Ecto neural progenitor cell (in vitro differentiated cells): Measurements from ENCODE around the gene ANKRD29.
"Not testable (repeated sequence)": the region's sequence is repeated elsewhere in the genome, so short reads cannot be mapped to it uniquely, and the experiment has no call there.

Source experiments
- DNase-seq: peaks from one replicate; pipeline ENCODE4 v3.0.0-alpha.2; 2018; ENCODE audit warnings: low spot score

The ANKRD29 gene

DNA sequence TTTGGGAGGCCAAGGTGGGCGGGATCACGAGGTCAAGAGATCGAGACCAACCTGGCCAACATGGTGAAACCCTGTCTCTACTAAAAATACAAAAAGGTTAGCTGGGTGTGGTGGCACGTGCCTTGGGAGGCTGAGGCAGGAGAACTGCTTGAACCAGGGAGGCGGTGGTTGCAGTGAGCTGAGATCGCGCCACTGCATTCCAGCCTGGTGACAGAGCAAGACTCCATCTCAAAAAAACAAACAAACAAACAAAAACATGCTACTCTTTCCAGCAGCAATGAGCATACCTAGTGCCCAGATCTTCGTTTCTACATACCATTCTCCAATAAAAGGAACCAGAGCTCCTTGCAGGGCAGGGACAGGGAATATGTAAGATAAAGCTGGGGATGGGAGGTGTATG, 105.2 kb downstream of the ANKRD29 start:
- DNase-seq, result not testable (repeated sequence)

- no peak for DNase-seq
Observed at GRCh38 chr18:23556145-23556780, 106.4 kb downstream of the ANKRD29 start.

GRCh38 chr18:23553887-23554286, 108.8 kb downstream of the ANKRD29 start:
- no peak for DNase-seq

DNA sequence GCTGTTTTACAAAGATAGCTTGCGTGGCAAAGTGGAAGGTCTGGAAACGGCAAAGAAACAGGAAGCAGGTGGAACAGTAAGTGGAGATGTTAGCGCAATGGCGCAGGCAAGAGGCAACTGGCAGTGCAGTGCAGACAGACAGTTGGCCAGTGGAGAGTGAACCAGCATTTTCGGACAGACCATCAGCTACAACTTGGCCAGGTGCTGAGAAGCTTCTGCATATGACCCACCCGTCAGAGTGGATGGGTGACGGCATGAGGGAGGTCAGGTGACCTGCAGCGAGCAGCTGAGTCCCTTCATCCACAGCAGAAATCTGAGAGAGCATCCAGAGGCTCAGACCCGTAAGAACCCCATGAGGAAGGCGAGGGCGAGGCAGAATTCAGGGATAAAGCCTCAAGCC, 110.2 kb downstream of the ANKRD29 start:
- no peak for DNase-seq

- no peak for DNase-seq
Observed at GRCh38 chr18:23551978-23552377, 110.7 kb downstream of the ANKRD29 start.

GRCh38 chr18:23550898-23551297, 111.8 kb downstream of the ANKRD29 start:
- no peak for DNase-seq
